Neural crest cell (in vitro differentiated cells): ENCODE measurements around the gene BRINP2. TPM values are rescaled to one million over a fixed set of nuclear protein-coding genes. Genes with fewer than 3 reads are reported as not detected.
A peak's percentile ranks its signal among the peaks of the same experiment; 100 is the strongest.

Experiments
- DNase-seq: peaks from one replicate; pipeline ENCODE4 v3.0.0; 2021; ENCODE audit warnings: low read depth, mixed read lengths, low spot score
- H3K27ac Mint-ChIP-seq: one replicate; pipeline ENCODE4 v1.8.0; 2021; ENCODE audit warnings: mild to moderate bottlenecking, mixed read lengths; ENCODE audit not compliant: unreplicated experiment
- H3K27me3 Mint-ChIP-seq: 2 replicates; pipeline ENCODE4 v1.8.0; 2021; ENCODE audit warnings: low read depth, mild to moderate bottlenecking, mixed read lengths
- H3K36me3 Mint-ChIP-seq: 2 replicates; pipeline ENCODE4 v1.8.0; 2021; ENCODE audit warnings: low read depth, mild to moderate bottlenecking, mixed read lengths
- H3K4me1 Mint-ChIP-seq: 2 replicates; pipeline ENCODE4 v1.8.0; 2021; ENCODE audit warnings: mixed read lengths
- H3K4me3 Mint-ChIP-seq: one replicate; pipeline ENCODE4 v1.8.0; 2021; ENCODE audit warnings: mild to moderate bottlenecking, mixed read lengths
- H3K9me3 Mint-ChIP-seq: 2 replicates; pipeline ENCODE4 v1.8.0; 2021; ENCODE audit warnings: mixed read lengths
- total RNA-seq: library from RNA; stranded (reverse); gene quantifications from 2 replicates; pipeline ENCODE4 v1.2.1, GENCODE V29; 2021
- TF ChIP-seq, protein P1 (sequence below): fragments of 200-600 bp; sonication (generic); conservative IDR thresholded peaks from 2 replicates; pipeline ENCODE4 v1.5.0; 2021; ENCODE audit warnings: antibody characterized with exemption, mild to moderate bottlenecking

The BRINP2 gene
- total RNA-seq, 1 donor from 2014 or later: 1.4 TPM

- Mint-ChIP-seq H3K4me1 (peaks cover 25% of the 10 kb centered on the region), H3K27me3 (no peaks in the 10 kb centered on the region), H3K36me3 (no peaks in the 10 kb centered on the region), H3K27ac (no peak overlapping the region), H3K9me3 (no peaks in the 10 kb centered on the region), H3K4me3 (no peak overlapping the region)
- DNase-seq: no peak
- TF ChIP-seq, protein P1, sequence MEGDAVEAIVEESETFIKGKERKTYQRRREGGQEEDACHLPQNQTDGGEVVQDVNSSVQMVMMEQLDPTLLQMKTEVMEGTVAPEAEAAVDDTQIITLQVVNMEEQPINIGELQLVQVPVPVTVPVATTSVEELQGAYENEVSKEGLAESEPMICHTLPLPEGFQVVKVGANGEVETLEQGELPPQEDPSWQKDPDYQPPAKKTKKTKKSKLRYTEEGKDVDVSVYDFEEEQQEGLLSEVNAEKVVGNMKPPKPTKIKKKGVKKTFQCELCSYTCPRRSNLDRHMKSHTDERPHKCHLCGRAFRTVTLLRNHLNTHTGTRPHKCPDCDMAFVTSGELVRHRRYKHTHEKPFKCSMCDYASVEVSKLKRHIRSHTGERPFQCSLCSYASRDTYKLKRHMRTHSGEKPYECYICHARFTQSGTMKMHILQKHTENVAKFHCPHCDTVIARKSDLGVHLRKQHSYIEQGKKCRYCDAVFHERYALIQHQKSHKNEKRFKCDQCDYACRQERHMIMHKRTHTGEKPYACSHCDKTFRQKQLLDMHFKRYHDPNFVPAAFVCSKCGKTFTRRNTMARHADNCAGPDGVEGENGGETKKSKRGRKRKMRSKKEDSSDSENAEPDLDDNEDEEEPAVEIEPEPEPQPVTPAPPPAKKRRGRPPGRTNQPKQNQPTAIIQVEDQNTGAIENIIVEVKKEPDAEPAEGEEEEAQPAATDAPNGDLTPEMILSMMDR: no peak
Observed at GRCh38 chr1:177137814-177138213, 32.9 kb upstream of the BRINP2 start.

DNA sequence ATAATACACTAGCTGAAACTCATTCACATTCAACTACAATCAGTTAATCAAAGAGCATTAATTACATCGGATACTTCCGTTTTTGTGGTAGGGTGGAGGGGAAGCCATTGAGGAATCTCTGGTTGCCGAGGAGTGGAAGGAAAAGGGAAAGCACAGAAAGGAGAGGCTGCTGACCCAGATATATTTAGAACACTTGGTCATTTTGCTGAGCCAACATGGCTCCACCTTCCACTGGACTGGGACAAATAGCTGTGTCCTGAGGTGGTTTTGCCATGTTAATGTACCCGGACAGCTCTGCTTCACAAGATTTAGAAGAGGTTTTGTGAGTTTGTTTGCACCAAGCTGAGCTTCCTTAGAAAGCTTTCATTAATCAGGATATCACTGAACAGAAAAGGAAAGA lies 32.4 kb upstream of the BRINP2 start:
- Mint-ChIP-seq H3K4me3 (no peak overlapping the region), H3K27me3 (no peaks in the 10 kb centered on the region), H3K9me3 (no peaks in the 10 kb centered on the region), H3K36me3 (no peaks in the 10 kb centered on the region), H3K27ac (no peak overlapping the region), H3K4me1 (peaks cover 31% of the 10 kb centered on the region)
- TF ChIP-seq, protein P1: no peak
- DNase-seq: no peak

DNA sequence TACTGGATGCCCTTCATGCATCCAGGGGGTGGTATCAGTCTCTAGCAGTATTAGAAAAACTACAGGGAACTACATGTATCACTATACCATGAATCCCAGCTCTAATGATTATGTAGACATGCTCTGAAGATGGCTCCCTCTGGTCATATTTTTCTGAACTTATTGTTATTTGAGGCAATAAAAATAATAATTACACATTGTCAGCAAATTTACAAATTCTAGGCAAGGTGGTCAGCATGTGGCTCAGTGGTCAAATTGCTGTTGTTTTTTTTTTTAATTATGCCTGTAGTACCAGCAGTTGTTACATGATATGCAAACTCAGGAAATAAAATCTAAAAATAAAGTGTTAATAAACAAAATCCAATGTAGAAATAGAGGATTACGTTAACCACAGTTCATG lies 28.7 kb upstream of the BRINP2 start:
- H3K36me3 Mint-ChIP-seq: no peaks in the 10 kb centered on the region
- TF ChIP-seq, protein P1: no peak
- H3K9me3 Mint-ChIP-seq: no peaks in the 10 kb centered on the region
- no peaks in the 10 kb centered on the region for H3K27me3 Mint-ChIP-seq
- no peak overlapping the region for H3K4me3 Mint-ChIP-seq
- no peak overlapping the region for H3K27ac Mint-ChIP-seq
- H3K4me1 Mint-ChIP-seq: peaks cover 25% of the 10 kb centered on the region
- no peak for DNase-seq

- TF ChIP-seq, protein P1: no peak
- Mint-ChIP-seq H3K27ac (no peak overlapping the region), H3K4me3 (no peak overlapping the region), H3K27me3 (no peaks in the 10 kb centered on the region), H3K4me1 (peaks cover 25% of the 10 kb centered on the region), H3K36me3 (no peaks in the 10 kb centered on the region), H3K9me3 (no peaks in the 10 kb centered on the region)
- no peak for DNase-seq
Observed at GRCh38 chr1:177142791-177143271, 27.9 kb upstream of the BRINP2 start.

DNA sequence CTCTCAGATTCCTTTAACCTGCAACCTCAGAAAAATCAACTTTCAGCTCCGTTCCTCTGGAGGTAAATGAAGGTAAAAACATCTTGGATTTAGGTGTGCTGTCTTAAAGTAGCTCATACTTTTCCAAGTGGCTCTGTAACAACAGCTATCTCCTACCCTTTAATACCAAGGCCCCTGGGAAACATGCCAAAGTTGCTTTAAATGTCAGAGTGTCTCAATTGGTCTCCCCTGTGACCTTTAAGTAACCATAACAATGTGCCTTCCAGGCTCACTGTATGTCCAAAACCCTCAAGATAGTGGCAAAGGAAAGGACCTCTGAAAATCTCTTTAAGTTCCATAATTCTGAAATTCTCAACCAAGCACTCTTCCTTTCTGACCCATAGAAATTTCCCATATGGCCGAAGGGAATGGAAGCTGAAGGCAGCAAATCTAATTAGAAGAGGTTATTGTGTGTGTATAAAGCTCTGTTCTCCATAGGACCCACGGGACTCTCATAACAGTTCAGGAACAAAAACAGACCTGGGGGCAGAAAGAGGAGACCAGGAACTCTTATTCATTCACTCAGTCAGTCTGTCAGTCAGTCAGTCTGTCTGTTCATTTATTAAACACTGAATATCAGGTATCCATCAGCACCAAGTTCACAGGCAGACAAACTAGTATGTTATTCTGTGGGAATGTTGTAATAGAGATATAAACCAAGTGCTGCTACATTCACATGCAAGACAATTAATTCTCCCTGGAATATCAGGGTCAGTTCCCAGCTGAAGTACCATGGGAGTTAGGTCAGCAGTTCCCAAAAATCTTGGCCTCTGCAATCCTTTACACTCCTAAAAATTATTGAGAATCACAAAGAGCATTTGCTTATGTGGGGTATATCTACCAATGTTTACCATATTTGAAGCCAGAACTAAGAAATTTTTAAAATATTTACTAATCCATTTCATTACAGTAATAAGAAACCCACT lies 25.4 kb upstream of the BRINP2 start:
- TF ChIP-seq, protein P1: no peak
- Mint-ChIP-seq H3K4me3 (no peak overlapping the region), H3K27me3 (no peaks in the 10 kb centered on the region), H3K9me3 (no peaks in the 10 kb centered on the region), H3K4me1 (peaks cover 25% of the 10 kb centered on the region), H3K27ac (peak overlapping the region; percentile 9), H3K36me3 (no peaks in the 10 kb centered on the region)
- DNase-seq: no peak
